ENCODE data around the gene ARHGAP29.

ARHGAP29 gene

GRCh38 chr1:94230920-94231319 is 6.5 kb downstream of the ARHGAP29 start:
- Histone ChIP-seq H3K9me3 (replicated peaks; ENCODE audit: low read length) (no peaks in the 10 kb centered on the region), H3K27me3 (ENCODE audit: control insufficient read depth, insufficient read depth, low read length) (no peaks in the 10 kb centered on the region), H3K36me3 (ENCODE audit: insufficient read depth, low read length) (peaks cover 5% of the 10 kb centered on the region), H3K9ac (ENCODE audit: low read depth, low read length) (peak overlapping the region; percentile 45), H3K4me1 (ENCODE audit: control insufficient read depth, insufficient read depth, low read length) (peaks cover 59% of the 10 kb centered on the region), H3K4me2 (ENCODE audit: low read length) (peak overlapping the region; percentile 57), H3K4me3 (ENCODE audit: low read length) (peak overlapping the region; percentile 16)

DNA sequence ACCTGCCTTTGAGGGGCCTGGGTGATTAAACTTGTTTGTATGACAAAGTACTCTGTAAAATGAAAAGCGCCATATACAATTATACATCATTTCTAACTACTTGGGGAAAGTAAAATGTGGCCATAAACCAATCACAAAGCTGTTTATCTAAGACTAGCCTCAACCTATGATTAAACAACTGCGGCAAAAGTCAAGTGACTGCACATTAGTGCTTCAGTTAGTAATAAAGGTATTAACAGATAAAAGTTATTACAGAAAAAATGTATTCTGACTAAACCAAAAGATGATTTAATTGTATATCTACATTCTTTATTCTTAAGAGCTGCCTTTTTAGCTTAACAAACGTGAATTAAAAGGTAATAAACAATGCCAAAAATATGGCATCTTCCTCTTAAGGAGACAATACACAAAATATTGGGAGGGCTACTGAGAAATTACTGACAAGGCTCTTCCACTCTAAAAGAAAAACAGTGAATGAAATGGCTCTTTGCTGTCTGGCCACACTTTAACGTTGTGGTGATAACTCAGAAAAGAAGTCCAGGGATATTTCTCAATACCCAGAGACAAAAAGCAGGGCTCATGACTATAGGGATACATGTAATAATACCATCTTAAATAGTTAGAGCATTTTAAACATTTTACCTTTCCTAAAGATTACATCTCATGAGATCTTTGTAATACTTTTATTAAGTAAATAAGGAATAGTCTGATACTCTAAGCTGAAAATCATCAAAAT is 8.6 kb downstream of the ARHGAP29 start:
- H3K27me3 ChIP-seq (ENCODE audit: control insufficient read depth, insufficient read depth, low read length) = no peaks in the 10 kb centered on the region
- H3K36me3 ChIP-seq (ENCODE audit: insufficient read depth, low read length) = peaks cover 12% of the 10 kb centered on the region
- no peaks in the 10 kb centered on the region for H3K9me3 ChIP-seq (replicated peaks; ENCODE audit: low read length)
- H3K4me3 ChIP-seq (ENCODE audit: low read length) = no peak overlapping the region
- peak overlapping the region; percentile 26 for H3K9ac ChIP-seq (ENCODE audit: low read depth, low read length)
- peak overlapping the region; percentile 7 for H3K4me2 ChIP-seq (ENCODE audit: low read length)
- peaks cover 70% of the 10 kb centered on the region for H3K4me1 ChIP-seq (ENCODE audit: control insufficient read depth, insufficient read depth, low read length)

DNA sequence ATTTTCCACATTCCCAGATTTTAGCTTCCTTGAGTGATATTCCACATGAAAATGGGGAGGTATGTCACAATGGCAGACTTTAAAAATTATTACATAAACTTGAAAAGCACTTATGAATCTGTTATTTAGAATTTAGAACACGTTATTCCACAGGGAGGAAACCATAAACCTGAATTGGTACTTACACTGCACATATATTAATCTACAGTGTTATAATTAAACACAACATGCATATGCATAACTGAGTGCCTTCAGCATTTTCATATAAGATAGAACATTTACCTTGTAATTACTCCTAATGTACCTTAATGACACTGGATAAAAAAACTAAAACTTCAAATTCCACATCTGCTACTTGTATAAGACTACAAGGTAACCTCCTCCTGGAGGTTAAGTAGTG is 9.8 kb downstream of the ARHGAP29 start:
- no peak overlapping the region for H3K4me3 ChIP-seq (ENCODE audit: low read length)
- H3K9me3 ChIP-seq (replicated peaks; ENCODE audit: low read length) = no peaks in the 10 kb centered on the region
- peaks cover 15% of the 10 kb centered on the region for H3K36me3 ChIP-seq (ENCODE audit: insufficient read depth, low read length)
- no peaks in the 10 kb centered on the region for H3K27me3 ChIP-seq (ENCODE audit: control insufficient read depth, insufficient read depth, low read length)
- H3K4me1 ChIP-seq (ENCODE audit: control insufficient read depth, insufficient read depth, low read length) = peaks cover 63% of the 10 kb centered on the region
- peak overlapping the region; percentile 7 for H3K4me2 ChIP-seq (ENCODE audit: low read length)
- no peak overlapping the region for H3K9ac ChIP-seq (ENCODE audit: low read depth, low read length)

- no peaks in the 10 kb centered on the region for H3K9me3 ChIP-seq (replicated peaks; ENCODE audit: low read length)
- H3K4me1 ChIP-seq (ENCODE audit: control insufficient read depth, insufficient read depth, low read length) = peaks cover 51% of the 10 kb centered on the region
- H3K27me3 ChIP-seq (ENCODE audit: control insufficient read depth, insufficient read depth, low read length) = no peaks in the 10 kb centered on the region
- H3K4me3 ChIP-seq (ENCODE audit: low read length) = no peak overlapping the region
- H3K4me2 ChIP-seq (ENCODE audit: low read length) = peak overlapping the region; percentile 11
- H3K36me3 ChIP-seq (ENCODE audit: insufficient read depth, low read length) = peaks cover 19% of the 10 kb centered on the region
- H3K9ac ChIP-seq (ENCODE audit: low read depth, low read length) = peak overlapping the region; percentile 10
These were observed 11.5 kb downstream of the ARHGAP29 start for GRCh38 chr1:94225845-94226244.

DNA sequence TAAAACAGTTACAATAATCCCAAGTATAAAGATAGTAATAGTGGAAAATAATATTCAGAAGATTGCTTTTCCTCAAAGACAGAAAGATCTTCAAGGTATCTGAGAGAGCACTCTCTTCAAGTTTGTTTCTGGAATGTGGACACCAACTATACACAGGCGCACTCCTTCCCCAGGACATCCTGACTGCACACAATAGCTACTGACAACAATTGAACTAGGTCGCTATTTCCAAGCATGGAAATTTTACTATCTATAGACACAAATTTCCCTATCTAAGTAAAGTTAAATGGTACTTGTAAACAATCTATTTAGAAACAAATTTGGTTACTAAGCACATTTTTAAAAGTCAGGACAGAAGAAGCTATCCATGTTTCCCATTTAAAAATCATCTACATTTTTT is 19.1 kb downstream of the ARHGAP29 start:
- Histone ChIP-seq H3K36me3 (ENCODE audit: insufficient read depth, low read length) (peaks cover 54% of the 10 kb centered on the region), H3K9me3 (replicated peaks; ENCODE audit: low read length) (no peaks in the 10 kb centered on the region), H3K4me2 (ENCODE audit: low read length) (no peak overlapping the region), H3K4me3 (ENCODE audit: low read length) (no peak overlapping the region), H3K9ac (ENCODE audit: low read depth, low read length) (no peak overlapping the region), H3K4me1 (ENCODE audit: control insufficient read depth, insufficient read depth, low read length) (peaks cover 45% of the 10 kb centered on the region), H3K27me3 (ENCODE audit: control insufficient read depth, insufficient read depth, low read length) (no peaks in the 10 kb centered on the region)

DNA sequence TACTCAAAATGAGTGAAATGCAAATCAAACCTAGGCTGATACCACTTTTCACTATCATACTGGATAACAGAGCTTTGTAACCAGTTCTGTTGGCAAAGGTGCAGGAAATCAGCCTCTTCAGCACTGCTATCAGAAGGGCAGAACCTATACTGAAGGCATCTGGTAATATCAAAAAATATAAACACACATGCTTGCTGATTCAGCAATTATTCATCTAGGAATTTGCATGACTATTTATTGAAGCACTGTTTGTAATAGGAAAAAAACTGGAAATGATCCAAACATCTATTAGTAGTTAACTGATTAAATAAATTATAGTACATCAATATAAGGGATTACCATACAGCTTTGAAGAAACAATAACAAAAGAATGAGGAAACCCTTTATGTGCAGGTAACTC is 21.4 kb downstream of the ARHGAP29 start:
- H3K9ac ChIP-seq (ENCODE audit: low read depth, low read length) = peak overlapping the region; percentile 8
- no peak overlapping the region for H3K4me3 ChIP-seq (ENCODE audit: low read length)
- no peaks in the 10 kb centered on the region for H3K27me3 ChIP-seq (ENCODE audit: control insufficient read depth, insufficient read depth, low read length)
- no peaks in the 10 kb centered on the region for H3K9me3 ChIP-seq (replicated peaks; ENCODE audit: low read length)
- peak overlapping the region; percentile 14 for H3K4me2 ChIP-seq (ENCODE audit: low read length)
- H3K4me1 ChIP-seq (ENCODE audit: control insufficient read depth, insufficient read depth, low read length) = peaks cover 42% of the 10 kb centered on the region
- H3K36me3 ChIP-seq (ENCODE audit: insufficient read depth, low read length) = peaks cover 52% of the 10 kb centered on the region

- H3K36me3 ChIP-seq (ENCODE audit: insufficient read depth, low read length) = peaks cover 66% of the 10 kb centered on the region
These were observed 27.4 kb downstream of the ARHGAP29 start for GRCh38 chr1:94209982-94210381.

DNA sequence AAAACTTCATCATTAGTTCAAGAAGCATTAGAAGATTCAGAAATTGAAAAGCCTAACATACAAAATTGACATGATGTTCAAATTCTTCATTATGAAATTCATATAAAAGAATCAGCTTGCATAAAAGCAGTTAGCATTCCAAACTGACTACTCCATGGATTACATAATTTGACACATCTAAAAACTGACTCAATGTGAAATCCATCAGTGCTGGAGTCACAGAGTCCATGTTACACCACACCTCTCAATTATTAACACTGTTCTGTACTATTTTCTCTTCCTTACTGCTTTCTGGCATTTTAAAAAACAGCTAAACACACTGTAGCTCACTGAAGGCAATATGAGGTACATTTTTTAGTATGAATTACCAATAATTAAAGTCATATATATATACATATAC is 28.0 kb downstream of the ARHGAP29 start:
- peaks cover 69% of the 10 kb centered on the region for H3K36me3 ChIP-seq (ENCODE audit: insufficient read depth, low read length)

More at GRCh38 chr1:94209982-94210381, 27.4 kb downstream of the ARHGAP29 start:
- Histone ChIP-seq H3K27me3 (ENCODE audit: control insufficient read depth, insufficient read depth, low read length) (no peaks in the 10 kb centered on the region), H3K4me2 (ENCODE audit: low read length) (no peak overlapping the region), H3K4me3 (ENCODE audit: low read length) (no peak overlapping the region), H3K9me3 (replicated peaks; ENCODE audit: low read length) (peaks cover 6% of the 10 kb centered on the region), H3K4me1 (ENCODE audit: control insufficient read depth, insufficient read depth, low read length) (peaks cover 24% of the 10 kb centered on the region), H3K9ac (ENCODE audit: low read depth, low read length) (no peak overlapping the region)

GRCh38 chr1:94207695-94208094 is 29.7 kb downstream of the ARHGAP29 start:
- Histone ChIP-seq H3K27me3 (ENCODE audit: control insufficient read depth, insufficient read depth, low read length) (no peaks in the 10 kb centered on the region), H3K36me3 (ENCODE audit: insufficient read depth, low read length) (peaks cover 73% of the 10 kb centered on the region), H3K4me1 (ENCODE audit: control insufficient read depth, insufficient read depth, low read length) (peaks cover 21% of the 10 kb centered on the region), H3K4me3 (ENCODE audit: low read length) (no peak overlapping the region), H3K9ac (ENCODE audit: low read depth, low read length) (no peak overlapping the region), H3K4me2 (ENCODE audit: low read length) (no peak overlapping the region), H3K9me3 (replicated peaks; ENCODE audit: low read length) (peaks cover 6% of the 10 kb centered on the region)

More for the DNA sequence above, 28.0 kb downstream of the ARHGAP29 start:
- Histone ChIP-seq H3K9ac (ENCODE audit: low read depth, low read length) (peak overlapping the region; percentile 12), H3K27me3 (ENCODE audit: control insufficient read depth, insufficient read depth, low read length) (no peaks in the 10 kb centered on the region), H3K4me3 (ENCODE audit: low read length) (no peak overlapping the region), H3K9me3 (replicated peaks; ENCODE audit: low read length) (peaks cover 6% of the 10 kb centered on the region), H3K4me2 (ENCODE audit: low read length) (no peak overlapping the region), H3K4me1 (ENCODE audit: control insufficient read depth, insufficient read depth, low read length) (peaks cover 21% of the 10 kb centered on the region)

GRCh38 chr1:94205639-94206038 is 31.7 kb downstream of the ARHGAP29 start:
- Histone ChIP-seq H3K9me3 (replicated peaks; ENCODE audit: low read length) (peaks cover 6% of the 10 kb centered on the region), H3K4me2 (ENCODE audit: low read length) (no peak overlapping the region), H3K36me3 (ENCODE audit: insufficient read depth, low read length) (peaks cover 90% of the 10 kb centered on the region), H3K4me1 (ENCODE audit: control insufficient read depth, insufficient read depth, low read length) (peaks cover 21% of the 10 kb centered on the region), H3K4me3 (ENCODE audit: low read length) (no peak overlapping the region), H3K27me3 (ENCODE audit: control insufficient read depth, insufficient read depth, low read length) (no peaks in the 10 kb centered on the region), H3K9ac (ENCODE audit: low read depth, low read length) (no peak overlapping the region)

GRCh38 chr1:94202241-94202640 is 35.1 kb downstream of the ARHGAP29 start:
- Histone ChIP-seq H3K4me1 (ENCODE audit: control insufficient read depth, insufficient read depth, low read length) (peaks cover 3% of the 10 kb centered on the region), H3K9ac (ENCODE audit: low read depth, low read length) (no peak overlapping the region), H3K36me3 (ENCODE audit: insufficient read depth, low read length) (peaks cover 87% of the 10 kb centered on the region), H3K27me3 (ENCODE audit: control insufficient read depth, insufficient read depth, low read length) (no peaks in the 10 kb centered on the region), H3K9me3 (replicated peaks; ENCODE audit: low read length) (no peaks in the 10 kb centered on the region), H3K4me2 (ENCODE audit: low read length) (no peak overlapping the region), H3K4me3 (ENCODE audit: low read length) (no peak overlapping the region)

DNA sequence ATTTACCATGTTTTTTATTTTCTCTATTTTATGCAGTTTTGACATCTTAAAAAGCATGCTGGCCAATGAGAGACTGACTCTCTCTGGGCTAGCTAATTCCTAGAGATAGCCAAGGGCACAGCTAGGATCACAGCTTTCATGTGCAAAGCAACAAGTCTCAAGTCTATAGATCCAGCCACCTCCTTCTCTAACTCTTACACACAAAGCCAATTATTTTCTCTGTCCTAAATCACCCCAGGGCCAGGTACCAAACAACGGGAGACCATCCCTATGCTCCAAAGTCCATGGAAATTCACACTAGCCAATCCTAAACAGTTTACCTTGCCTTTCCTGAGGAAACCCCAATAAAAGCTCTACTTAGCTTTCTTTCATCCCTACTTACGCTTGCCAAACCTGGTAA is 38.0 kb downstream of the ARHGAP29 start:
- no peak overlapping the region for H3K4me2 ChIP-seq (ENCODE audit: low read length)
- H3K36me3 ChIP-seq (ENCODE audit: insufficient read depth, low read length) = peaks cover 74% of the 10 kb centered on the region
- no peaks in the 10 kb centered on the region for H3K27me3 ChIP-seq (ENCODE audit: control insufficient read depth, insufficient read depth, low read length)
- peaks cover 11% of the 10 kb centered on the region for H3K4me1 ChIP-seq (ENCODE audit: control insufficient read depth, insufficient read depth, low read length)
- H3K9me3 ChIP-seq (replicated peaks; ENCODE audit: low read length) = no peaks in the 10 kb centered on the region
- no peak overlapping the region for H3K9ac ChIP-seq (ENCODE audit: low read depth, low read length)
- H3K4me3 ChIP-seq (ENCODE audit: low read length) = no peak overlapping the region

All from skeletal muscle satellite cell (primary cell).